ENCODE measurements around the gene SAMD4B. TPM values are rescaled to one million over a fixed set of nuclear protein-coding genes. Genes with fewer than 3 reads are reported as not detected.

Gene SAMD4B, protein sequence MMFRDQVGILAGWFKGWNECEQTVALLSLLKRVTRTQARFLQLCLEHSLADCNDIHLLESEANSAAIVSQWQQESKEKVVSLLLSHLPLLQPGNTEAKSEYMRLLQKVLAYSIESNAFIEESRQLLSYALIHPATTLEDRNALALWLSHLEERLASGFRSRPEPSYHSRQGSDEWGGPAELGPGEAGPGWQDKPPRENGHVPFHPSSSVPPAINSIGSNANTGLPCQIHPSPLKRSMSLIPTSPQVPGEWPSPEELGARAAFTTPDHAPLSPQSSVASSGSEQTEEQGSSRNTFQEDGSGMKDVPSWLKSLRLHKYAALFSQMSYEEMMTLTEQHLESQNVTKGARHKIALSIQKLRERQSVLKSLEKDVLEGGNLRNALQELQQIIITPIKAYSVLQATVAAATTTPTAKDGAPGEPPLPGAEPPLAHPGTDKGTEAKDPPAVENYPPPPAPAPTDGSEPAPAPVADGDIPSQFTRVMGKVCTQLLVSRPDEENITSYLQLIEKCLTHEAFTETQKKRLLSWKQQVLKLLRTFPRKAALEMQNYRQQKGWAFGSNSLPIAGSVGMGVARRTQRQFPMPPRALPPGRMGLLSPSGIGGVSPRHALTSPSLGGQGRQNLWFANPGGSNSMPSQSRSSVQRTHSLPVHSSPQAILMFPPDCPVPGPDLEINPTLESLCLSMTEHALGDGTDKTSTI
- 19.2 and 38.7 TPM in 2 replicates for total RNA-seq

DNA sequence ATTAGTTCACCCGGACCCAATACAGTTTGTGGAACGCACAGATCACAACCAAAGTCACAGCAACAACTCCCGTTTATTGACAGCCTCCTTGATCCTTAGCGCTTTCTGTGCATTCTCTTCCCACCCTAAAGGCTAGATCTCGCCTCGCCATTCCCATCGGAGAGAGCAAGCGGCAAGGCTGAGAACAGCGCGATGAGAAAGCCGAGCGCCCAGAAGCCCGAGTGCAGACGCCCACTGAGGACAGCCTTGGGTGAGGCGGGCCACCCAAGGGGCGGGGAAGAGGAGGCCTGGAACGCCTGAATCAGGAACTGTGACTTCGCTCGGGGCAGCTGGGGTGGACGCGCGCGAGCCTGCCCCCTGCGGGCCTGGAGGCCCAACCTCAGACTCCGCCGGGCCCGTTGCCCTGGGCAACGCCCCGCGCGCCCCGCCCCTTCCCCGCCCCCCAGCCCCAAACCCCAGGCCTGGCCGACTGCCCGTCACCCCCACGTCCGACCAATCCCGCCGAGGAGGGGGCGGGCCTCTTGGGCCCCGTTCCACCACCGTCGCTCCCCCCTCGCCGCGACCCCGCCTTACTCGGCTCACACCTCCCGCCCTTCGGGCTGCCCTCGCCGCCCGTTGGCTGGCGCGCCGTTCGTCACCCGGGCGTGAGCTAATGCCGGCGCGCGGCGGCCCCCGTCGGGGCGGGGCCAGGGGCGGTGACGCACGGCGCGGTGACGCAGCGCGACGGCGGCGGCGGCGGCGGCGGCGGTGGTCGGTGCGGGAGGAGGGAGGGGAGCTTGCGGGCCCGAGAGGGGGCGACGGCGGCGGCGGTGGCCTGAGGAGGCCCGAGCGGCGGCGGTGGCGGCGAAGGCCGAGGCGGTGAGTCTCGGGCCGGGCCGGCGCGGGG lies at the start of gene SAMD4B:
SAMD4B (plus strand) TSS at position 703 of the 886 bp plus-strand sequence. CDS start 14,473 bp downstream, outside the sequence.
- Histone ChIP-seq H3K4me3 (ENCODE audit: low read depth, low read length) (peak within 1 kb of the TSS; percentile 81), H3K36me3 (ENCODE audit: control insufficient read depth, insufficient read depth, low read length) (peaks cover 3% of the 10 kb centered on the region), H3K27me3 (ENCODE audit: control insufficient read depth, insufficient read depth, low read length) (no peaks in the 10 kb centered on the region)
- DNase-seq (ENCODE audit: low read depth) = peak; percentile 86
- TF ChIP-seq CTCF (IDR thresholded peaks at IDR 0.05; ENCODE audit: insufficient read depth, low read length, severe bottlenecking) = peak; percentile 81
- FAIRE-seq = no peak

DNA sequence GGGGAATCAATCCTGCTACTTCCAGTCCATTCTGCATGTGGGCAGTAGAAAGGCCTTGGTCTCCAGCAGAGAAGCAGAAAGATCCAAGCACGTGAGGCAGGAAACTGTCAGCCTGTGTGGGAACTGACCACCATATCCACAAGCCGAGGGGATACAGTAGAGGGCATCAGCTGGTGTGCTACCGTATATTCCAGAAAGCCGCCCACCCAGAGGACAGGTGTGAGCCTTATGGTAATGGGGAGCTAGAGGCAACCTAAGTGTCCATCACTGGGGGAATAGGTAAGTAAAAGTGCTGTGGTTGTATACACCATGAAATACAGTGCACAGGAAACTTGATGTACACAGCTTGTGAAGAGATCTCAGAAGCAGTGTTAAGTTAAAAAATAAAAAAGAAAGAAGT lies 48.8 kb upstream of the SAMD4B start:
- DNase-seq (ENCODE audit: low read depth) (no peak), FAIRE-seq (no peak)
- no peak overlapping the region for H3K4me3 ChIP-seq (ENCODE audit: low read depth, low read length)
- H3K36me3 ChIP-seq (ENCODE audit: control insufficient read depth, insufficient read depth, low read length) = no peaks in the 10 kb centered on the region
- no peaks in the 10 kb centered on the region for H3K27me3 ChIP-seq (ENCODE audit: control insufficient read depth, insufficient read depth, low read length)
- no peak for TF ChIP-seq CTCF (IDR thresholded peaks at IDR 0.05; ENCODE audit: insufficient read depth, low read length, severe bottlenecking)

DNA sequence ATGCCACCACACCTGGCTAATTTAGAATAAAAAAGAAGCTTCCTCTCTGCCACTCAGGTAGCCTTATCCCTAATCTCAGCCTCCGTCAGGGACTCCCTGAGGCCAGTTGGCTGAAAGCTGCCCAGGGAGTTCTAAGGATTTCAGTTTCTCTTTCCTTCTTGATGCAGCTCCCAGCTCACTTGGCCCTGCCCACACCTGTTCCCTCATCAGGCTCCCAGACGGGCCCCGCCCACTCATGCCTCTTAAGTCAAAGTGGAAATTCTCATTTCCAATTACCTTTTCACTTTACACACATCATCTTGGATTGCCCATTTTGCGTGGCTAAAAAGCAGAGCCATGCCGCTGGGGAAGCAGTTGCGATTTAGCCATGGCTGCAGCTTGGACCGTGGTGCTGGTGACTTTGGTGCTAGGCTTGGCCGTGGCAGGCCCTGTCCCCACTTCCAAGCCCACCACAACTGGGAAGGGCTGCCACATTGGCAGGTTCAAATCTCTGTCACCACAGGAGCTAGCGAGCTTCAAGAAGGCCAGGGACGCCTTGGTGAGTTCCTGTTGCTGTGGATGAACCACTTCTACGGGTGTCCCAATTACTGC lies 46.1 kb upstream of the SAMD4B start, which contains the start of gene IFNL1:
IFNL1 (plus strand) TSS at position 353 of the 591 bp plus-strand sequence; CDS start at position 368, 15 bp downstream.
- FAIRE-seq = no peak

GRCh38 chr19:39296906-39297305 lies 45.3 kb upstream of the SAMD4B start:
- no peak for TF ChIP-seq CTCF (IDR thresholded peaks at IDR 0.05; ENCODE audit: insufficient read depth, low read length, severe bottlenecking)
- H3K27me3 ChIP-seq (ENCODE audit: control insufficient read depth, insufficient read depth, low read length) = no peaks in the 10 kb centered on the region
- no peak for DNase-seq (ENCODE audit: low read depth)
- H3K4me3 ChIP-seq (ENCODE audit: low read depth, low read length) = no peak overlapping the region
- no peak for FAIRE-seq
- no peaks in the 10 kb centered on the region for H3K36me3 ChIP-seq (ENCODE audit: control insufficient read depth, insufficient read depth, low read length)

More for the DNA sequence above, 46.1 kb upstream of the SAMD4B start, which contains the start of gene IFNL1:
- Histone ChIP-seq H3K4me3 (ENCODE audit: low read depth, low read length) (no peak within 1 kb of the TSS), H3K27me3 (ENCODE audit: control insufficient read depth, insufficient read depth, low read length) (no peaks in the 10 kb centered on the region), H3K36me3 (ENCODE audit: control insufficient read depth, insufficient read depth, low read length) (no peaks in the 10 kb centered on the region)
- DNase-seq (ENCODE audit: low read depth) = no peak
- TF ChIP-seq CTCF (IDR thresholded peaks at IDR 0.05; ENCODE audit: insufficient read depth, low read length, severe bottlenecking) = no peak

- TF ChIP-seq CTCF (IDR thresholded peaks at IDR 0.05; ENCODE audit: insufficient read depth, low read length, severe bottlenecking) = no peak
- H3K27me3 ChIP-seq (ENCODE audit: control insufficient read depth, insufficient read depth, low read length) = no peaks in the 10 kb centered on the region
- FAIRE-seq (no peak), DNase-seq (ENCODE audit: low read depth) (no peak)
- H3K4me3 ChIP-seq (ENCODE audit: low read depth, low read length) = no peak overlapping the region
- H3K36me3 ChIP-seq (ENCODE audit: control insufficient read depth, insufficient read depth, low read length) = no peaks in the 10 kb centered on the region
Observed at GRCh38 chr19:39297931-39298634, 44.1 kb upstream of the SAMD4B start.

All from bronchial epithelial cell (primary cell).